ENCODE measurements around the gene INSL6.

Gene INSL6

GRCh38 chr9:5195463-5195862 is 10.0 kb upstream of the INSL6 start:
- no peaks in the 10 kb centered on the region for H3K79me2 ChIP-seq (ENCODE audit: insufficient read depth, low read depth)
- no peak overlapping the region for H3K9ac ChIP-seq
- H2AFZ ChIP-seq (ENCODE audit: low read depth): no peak overlapping the region
- no peaks in the 10 kb centered on the region for H3K27me3 ChIP-seq (ENCODE audit: insufficient read depth, low read depth)
- H3K4me3 ChIP-seq (IDR thresholded peaks at IDR 0.05; ENCODE audit: insufficient read depth, low read depth, low read length): no peak overlapping the region
- no peaks in the 10 kb centered on the region for H4K20me1 ChIP-seq (ENCODE audit: insufficient read depth)
- H3K4me1 ChIP-seq (ENCODE audit: low read depth, poor library complexity, severe bottlenecking): no peaks in the 10 kb centered on the region
- no peaks in the 10 kb centered on the region for H3K36me3 ChIP-seq (ENCODE audit: insufficient read depth)
- no peak overlapping the region for H3K27ac ChIP-seq
- TF ChIP-seq, protein P1, sequence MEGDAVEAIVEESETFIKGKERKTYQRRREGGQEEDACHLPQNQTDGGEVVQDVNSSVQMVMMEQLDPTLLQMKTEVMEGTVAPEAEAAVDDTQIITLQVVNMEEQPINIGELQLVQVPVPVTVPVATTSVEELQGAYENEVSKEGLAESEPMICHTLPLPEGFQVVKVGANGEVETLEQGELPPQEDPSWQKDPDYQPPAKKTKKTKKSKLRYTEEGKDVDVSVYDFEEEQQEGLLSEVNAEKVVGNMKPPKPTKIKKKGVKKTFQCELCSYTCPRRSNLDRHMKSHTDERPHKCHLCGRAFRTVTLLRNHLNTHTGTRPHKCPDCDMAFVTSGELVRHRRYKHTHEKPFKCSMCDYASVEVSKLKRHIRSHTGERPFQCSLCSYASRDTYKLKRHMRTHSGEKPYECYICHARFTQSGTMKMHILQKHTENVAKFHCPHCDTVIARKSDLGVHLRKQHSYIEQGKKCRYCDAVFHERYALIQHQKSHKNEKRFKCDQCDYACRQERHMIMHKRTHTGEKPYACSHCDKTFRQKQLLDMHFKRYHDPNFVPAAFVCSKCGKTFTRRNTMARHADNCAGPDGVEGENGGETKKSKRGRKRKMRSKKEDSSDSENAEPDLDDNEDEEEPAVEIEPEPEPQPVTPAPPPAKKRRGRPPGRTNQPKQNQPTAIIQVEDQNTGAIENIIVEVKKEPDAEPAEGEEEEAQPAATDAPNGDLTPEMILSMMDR (conservative IDR thresholded peaks at IDR 0.05; ENCODE audit: low read depth, low read length): no peak
- no peak overlapping the region for H3K4me2 ChIP-seq

DNA sequence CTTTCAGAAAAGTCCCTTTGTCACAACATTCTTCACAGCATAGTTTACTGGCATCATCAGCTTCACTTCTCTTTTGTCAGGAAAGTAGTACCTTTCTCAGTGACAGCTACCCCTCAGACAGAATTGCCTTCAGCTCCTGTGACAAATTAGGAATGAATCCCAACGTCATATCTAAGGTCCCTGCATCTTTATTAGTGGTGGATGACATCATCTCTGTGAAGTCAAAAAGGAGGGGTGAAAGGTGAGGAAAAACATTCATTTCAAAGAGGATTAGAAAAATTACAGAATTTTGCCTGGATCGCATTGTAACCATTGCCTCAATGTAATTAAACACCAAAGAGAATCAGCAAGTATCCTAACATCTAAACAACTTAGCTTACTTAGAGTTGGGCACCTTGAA is 7.9 kb upstream of the INSL6 start:
- TF ChIP-seq, protein P1 (conservative IDR thresholded peaks at IDR 0.05; ENCODE audit: low read depth, low read length): no peak
- H3K36me3 ChIP-seq (ENCODE audit: insufficient read depth): no peaks in the 10 kb centered on the region
- H3K4me2 ChIP-seq: no peak overlapping the region
- H4K20me1 ChIP-seq (ENCODE audit: insufficient read depth): no peaks in the 10 kb centered on the region
- no peak overlapping the region for H3K4me3 ChIP-seq (IDR thresholded peaks at IDR 0.05; ENCODE audit: insufficient read depth, low read depth, low read length)
- H3K79me2 ChIP-seq (ENCODE audit: insufficient read depth, low read depth): no peaks in the 10 kb centered on the region
- no peaks in the 10 kb centered on the region for H3K27me3 ChIP-seq (ENCODE audit: insufficient read depth, low read depth)
- H2AFZ ChIP-seq (ENCODE audit: low read depth): no peak overlapping the region
- H3K9ac ChIP-seq: no peak overlapping the region
- no peaks in the 10 kb centered on the region for H3K4me1 ChIP-seq (ENCODE audit: low read depth, poor library complexity, severe bottlenecking)
- H3K27ac ChIP-seq: no peak overlapping the region

- H3K79me2 ChIP-seq (ENCODE audit: insufficient read depth, low read depth): no peaks in the 10 kb centered on the region
- no peak overlapping the region for H3K9ac ChIP-seq
- no peak overlapping the region for H3K4me2 ChIP-seq
- H2AFZ ChIP-seq (ENCODE audit: low read depth): no peak overlapping the region
- TF ChIP-seq, protein P1 (conservative IDR thresholded peaks at IDR 0.05; ENCODE audit: low read depth, low read length): no peak
- H3K36me3 ChIP-seq (ENCODE audit: insufficient read depth): no peaks in the 10 kb centered on the region
- H3K27ac ChIP-seq: no peak overlapping the region
- no peak overlapping the region for H3K4me3 ChIP-seq (IDR thresholded peaks at IDR 0.05; ENCODE audit: insufficient read depth, low read depth, low read length)
- no peaks in the 10 kb centered on the region for H3K27me3 ChIP-seq (ENCODE audit: insufficient read depth, low read depth)
- no peaks in the 10 kb centered on the region for H4K20me1 ChIP-seq (ENCODE audit: insufficient read depth)
- no peaks in the 10 kb centered on the region for H3K4me1 ChIP-seq (ENCODE audit: low read depth, poor library complexity, severe bottlenecking)
Observed at GRCh38 chr9:5191985-5192384, 6.5 kb upstream of the INSL6 start.

- H4K20me1 ChIP-seq (ENCODE audit: insufficient read depth): no peaks in the 10 kb centered on the region
- H3K4me2 ChIP-seq: no peak overlapping the region
- H3K36me3 ChIP-seq (ENCODE audit: insufficient read depth): no peaks in the 10 kb centered on the region
- TF ChIP-seq, protein P1 (conservative IDR thresholded peaks at IDR 0.05; ENCODE audit: low read depth, low read length): no peak
- no peak overlapping the region for H3K9ac ChIP-seq
- no peak overlapping the region for H3K4me3 ChIP-seq (IDR thresholded peaks at IDR 0.05; ENCODE audit: insufficient read depth, low read depth, low read length)
- no peaks in the 10 kb centered on the region for H3K27me3 ChIP-seq (ENCODE audit: insufficient read depth, low read depth)
- H3K27ac ChIP-seq: no peak overlapping the region
- no peak overlapping the region for H2AFZ ChIP-seq (ENCODE audit: low read depth)
- H3K79me2 ChIP-seq (ENCODE audit: insufficient read depth, low read depth): no peaks in the 10 kb centered on the region
- H3K4me1 ChIP-seq (ENCODE audit: low read depth, poor library complexity, severe bottlenecking): no peaks in the 10 kb centered on the region
Observed at GRCh38 chr9:5188060-5188984, 2.9 kb upstream of the INSL6 start.
